GM19240 (cell line): ENCODE results near the gene H1-8.
"Not testable (repeated sequence)": the region's sequence is repeated elsewhere in the genome, so short reads cannot be mapped to it uniquely, and the experiment has no call there.

ENCODE experiments used
- DNase-seq: peaks from one replicate; pipeline ENCODE4 v3.0.0; 2011; ENCODE audit warnings: low spot score; ENCODE audit not compliant: insufficient read length

The H1-8 gene

DNA sequence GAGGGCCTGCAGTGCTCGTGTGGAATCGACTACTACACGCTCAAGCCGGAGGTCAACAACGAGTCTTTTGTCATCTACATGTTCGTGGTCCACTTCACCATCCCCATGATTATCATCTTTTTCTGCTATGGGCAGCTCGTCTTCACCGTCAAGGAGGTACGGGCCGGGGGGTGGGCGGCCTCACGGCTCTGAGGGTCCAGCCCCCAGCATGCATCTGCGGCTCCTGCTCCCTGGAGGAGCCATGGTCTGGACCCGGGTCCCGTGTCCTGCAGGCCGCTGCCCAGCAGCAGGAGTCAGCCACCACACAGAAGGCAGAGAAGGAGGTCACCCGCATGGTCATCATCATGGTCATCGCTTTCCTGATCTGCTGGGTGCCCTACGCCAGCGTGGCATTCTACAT lies 10.7 kb upstream of the H1-8 start:
- DNase-seq: no peak

DNA sequence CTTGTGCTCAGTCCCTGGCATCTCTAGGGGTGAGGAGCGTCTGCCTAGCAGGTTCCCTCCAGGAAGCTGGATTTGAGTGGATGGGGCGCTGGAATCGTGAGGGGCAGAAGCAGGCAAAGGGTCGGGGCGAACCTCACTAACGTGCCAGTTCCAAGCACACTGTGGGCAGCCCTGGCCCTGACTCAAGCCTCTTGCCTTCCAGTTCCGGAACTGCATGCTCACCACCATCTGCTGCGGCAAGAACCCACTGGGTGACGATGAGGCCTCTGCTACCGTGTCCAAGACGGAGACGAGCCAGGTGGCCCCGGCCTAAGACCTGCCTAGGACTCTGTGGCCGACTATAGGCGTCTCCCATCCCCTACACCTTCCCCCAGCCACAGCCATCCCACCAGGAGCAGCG lies 9.6 kb upstream of the H1-8 start:
- DNase-seq: no peak

DNA sequence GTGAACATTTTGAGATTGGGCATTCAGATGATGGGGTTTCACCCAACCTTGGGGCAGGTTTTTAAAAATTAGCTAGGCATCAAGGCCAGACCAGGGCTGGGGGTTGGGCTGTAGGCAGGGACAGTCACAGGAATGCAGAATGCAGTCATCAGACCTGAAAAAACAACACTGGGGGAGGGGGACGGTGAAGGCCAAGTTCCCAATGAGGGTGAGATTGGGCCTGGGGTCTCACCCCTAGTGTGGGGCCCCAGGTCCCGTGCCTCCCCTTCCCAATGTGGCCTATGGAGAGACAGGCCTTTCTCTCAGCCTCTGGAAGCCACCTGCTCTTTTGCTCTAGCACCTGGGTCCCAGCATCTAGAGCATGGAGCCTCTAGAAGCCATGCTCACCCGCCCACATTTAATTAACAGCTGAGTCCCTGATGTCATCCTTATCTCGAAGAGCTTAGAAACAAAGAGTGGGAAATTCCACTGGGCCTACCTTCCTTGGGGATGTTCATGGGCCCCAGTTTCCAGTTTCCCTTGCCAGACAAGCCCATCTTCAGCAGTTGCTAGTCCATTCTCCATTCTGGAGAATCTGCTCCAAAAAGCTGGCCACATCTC lies 8.4 kb upstream of the H1-8 start:
- no peak for DNase-seq

DNA sequence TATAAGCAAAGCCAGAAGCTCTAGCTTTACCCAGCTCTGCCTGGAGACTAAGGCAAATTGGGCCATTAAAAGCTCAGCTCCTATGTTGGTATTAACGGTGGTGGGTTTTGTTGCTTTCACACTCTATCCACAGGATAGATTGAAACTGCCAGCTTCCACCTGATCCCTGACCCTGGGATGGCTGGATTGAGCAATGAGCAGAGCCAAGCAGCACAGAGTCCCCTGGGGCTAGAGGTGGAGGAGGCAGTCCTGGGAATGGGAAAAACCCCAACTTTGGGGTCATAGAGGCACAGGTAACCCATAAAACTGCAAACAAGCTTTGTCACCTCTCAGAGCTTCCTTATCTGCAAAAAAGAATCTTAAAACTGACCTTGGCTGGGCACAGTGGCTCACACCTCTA lies 7.9 kb upstream of the H1-8 start:
- DNase-seq: no peak

DNA sequence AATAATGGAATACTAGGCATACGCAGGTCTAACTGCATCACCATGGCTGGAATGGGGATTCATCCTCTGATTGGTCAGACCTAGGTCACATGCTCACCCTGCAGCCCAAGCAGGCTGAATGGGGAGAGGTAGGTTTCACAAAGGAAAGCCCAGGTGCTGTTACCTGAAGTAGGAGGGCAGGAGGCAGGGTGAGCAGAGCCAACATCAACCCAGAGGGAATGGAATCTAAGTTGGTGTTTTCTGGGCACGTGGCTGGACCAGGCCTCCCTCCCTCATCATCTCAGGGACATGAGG lies 6.7 kb upstream of the H1-8 start:
- DNase-seq: no peak

DNA sequence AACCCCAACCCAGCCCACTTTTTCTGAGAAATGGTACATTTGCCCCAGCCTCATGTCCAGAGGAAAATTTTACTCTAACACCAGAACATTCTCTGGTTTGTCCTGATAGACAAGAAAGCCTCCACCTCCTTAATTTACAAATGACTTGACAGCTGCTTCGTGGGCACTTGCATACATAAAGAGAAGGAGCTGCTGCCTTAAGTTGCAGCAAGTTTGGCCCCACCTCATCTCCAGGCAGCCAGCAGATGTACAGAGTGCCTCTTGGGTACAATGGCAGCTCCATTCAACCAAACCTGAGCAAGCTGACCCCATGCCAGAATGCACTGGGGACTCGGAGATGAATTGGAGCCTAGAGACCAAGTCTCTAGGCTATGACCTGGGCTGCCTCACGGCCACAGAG lies 6.2 kb upstream of the H1-8 start:
- DNase-seq: no peak

DNA sequence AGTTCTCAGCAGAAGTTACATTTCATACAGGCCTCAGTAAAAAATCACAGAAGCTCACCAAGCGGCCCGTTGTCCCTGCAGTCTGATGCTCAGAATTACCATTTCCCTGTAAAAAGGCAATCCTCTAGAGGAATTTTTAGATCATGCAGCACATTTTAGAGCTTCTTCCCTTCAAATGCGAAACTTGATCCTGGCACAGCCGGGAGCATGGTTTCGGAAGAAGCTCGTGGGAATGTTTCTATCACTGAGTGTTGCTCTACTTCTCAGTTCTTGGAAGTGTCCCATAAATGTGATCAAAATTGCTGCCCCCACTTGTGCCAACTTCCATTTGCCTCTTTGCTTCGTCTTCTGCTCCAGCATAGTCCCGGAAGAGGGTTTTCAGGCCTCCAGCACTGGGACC lies 3.8 kb upstream of the H1-8 start:
- DNase-seq: no peak

DNA sequence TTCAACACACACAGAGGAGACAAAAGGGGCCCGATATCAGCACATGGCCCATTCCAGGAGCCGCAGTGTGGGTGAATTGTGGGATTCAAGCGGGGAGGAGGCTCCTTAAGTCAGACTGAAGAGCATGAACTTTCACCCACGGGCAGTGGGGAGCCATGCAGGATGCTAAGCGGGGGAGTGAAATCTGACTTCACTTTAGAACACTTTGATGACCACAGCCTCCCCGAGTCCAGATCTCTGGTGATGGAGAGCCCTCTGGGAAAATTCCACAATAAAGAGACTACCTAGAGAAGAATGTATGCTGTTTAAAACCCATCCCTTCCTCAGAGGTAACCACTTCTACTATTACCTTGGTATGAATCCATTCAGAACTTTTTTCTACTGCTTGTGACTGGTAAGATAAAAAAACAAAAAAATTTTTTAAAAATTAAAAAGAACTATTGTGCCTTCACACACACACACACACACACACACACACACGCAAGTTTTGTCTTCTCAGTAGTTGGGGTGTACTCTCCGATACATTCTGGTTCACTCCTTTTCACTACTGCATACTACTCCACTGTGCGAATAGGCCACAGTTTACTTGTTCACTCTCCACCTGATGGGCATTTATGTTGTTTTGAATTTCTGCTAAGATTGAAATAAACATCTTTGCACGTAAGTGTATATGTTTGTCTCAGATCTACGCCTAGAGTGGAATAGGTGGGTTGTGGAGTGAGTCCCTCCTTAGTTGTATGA lies 2.0 kb upstream of the H1-8 start:
- DNase-seq: no peak

DNA sequence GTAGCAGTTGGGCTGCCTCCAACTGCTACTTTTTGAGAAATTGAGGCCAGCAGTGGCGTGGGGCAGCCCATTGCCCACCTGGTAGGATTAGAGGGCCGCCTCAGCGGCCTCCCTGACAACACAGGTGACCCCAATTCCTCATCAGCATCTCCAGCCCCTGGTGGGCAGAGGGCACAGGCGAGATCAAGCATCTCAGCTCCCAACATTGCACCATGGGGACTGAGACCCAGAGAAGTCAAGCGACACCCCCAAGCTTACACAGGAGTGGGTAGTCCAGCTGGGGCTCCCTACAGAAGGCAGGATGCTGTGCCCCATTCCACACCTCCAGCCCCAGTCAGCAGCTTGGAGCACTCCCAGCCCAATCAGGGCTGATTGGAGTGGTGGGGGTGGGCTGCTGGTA lies 228 bp upstream of the H1-8 start:
- DNase-seq: no peak

DNA sequence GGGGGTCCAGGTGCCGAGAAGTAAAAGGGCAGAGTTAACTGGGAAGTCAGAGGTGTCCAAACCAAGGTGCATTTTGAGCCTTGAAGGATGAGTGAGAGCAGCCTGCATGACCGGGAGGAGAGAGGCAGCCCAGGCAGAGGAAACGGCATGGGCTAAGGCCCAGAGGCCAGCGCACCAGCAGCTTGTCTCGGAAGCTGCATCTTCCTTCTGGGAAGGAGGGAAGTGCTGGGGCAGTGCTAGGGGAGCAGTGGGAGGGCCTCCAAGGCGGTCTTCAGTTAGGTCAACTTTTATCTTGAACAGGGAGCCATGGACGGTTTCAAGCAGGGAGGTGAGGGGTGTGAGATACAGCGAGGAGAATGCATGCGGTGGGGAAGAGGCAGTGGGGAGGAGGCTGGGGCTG lies 1.0 kb downstream of the H1-8 start:
- no peak for DNase-seq

DNA sequence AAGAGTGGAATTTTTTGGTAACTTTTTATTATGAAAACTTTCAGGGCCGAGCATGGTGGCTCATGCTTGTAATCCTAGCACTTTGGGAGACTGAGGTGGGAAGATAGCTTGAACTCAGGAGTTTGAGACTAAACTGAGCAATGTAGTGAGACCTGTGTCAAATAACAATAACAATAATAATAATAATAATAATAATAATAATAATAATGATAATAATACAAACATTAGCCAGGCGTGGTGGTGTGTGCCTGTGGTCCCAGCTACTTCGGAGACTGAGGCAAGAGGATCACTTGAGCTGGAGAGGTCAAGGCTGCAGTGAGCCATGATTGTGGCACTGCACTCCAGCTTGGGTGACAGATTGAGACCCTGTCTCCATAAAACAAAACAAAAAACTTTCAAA lies 3.0 kb downstream of the H1-8 start:
- DNase-seq: not testable (repeated sequence)

DNA sequence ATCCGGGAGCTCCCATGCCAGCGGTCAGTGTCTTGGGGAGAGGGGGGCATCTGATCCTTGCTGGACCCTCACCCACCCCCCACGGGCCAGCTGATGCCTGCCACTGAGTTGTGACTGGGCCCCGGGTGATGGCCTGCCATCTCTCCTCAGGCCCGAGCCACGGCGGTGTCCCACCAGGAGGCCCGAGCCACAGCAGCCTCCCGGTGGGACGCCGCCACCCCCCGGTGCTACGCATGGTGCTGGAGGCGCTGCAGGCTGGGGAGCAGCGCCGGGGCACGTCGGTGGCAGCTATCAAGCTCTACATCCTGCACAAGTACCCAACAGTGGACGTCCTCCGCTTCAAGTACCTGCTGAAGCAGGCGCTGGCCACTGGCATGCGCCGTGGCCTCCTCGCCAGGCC lies 4.3 kb downstream of the H1-8 start:
- no peak for DNase-seq

DNA sequence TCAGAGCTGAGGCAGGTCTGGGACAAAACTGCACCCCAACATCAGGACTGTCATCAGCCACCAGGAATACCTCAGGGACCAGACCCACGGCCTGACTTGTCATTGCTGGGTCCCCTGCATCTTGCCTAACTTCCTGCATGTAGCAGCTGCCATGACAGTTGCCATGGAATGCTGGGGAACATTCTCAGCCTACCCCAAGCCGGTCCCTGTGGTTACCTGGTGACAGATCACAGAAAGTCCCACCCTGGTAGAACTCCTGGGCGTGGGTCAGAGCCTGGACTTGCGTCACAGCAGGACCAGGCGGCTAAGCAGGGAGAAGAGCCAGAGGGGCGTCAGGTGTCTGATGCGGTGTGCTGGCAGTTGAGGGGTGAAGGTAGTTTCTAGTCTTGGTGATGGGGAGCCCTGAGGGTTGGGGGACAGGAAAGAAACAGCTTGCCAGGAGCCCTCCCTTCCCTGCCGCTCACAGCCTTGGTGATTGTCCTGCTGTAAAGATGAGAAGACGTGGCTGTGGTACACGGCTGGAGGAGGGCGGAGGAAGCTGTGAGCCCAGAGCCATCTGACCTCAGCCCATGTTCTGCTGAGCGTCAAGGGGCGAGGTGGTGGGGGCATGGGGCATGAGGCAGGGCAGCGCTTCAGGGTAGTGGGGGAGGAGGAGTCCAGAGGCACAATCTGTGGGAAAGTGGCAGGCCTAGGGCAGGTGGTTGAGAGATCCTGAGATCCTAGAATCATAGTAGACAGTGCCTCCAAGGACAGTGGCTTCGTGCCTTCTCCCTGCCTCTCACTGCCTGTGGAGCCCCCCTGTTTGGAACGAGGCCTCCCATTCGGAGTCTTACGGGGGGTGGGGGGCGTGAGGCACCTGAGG lies 5.4 kb downstream of the H1-8 start:
- no peak for DNase-seq

DNA sequence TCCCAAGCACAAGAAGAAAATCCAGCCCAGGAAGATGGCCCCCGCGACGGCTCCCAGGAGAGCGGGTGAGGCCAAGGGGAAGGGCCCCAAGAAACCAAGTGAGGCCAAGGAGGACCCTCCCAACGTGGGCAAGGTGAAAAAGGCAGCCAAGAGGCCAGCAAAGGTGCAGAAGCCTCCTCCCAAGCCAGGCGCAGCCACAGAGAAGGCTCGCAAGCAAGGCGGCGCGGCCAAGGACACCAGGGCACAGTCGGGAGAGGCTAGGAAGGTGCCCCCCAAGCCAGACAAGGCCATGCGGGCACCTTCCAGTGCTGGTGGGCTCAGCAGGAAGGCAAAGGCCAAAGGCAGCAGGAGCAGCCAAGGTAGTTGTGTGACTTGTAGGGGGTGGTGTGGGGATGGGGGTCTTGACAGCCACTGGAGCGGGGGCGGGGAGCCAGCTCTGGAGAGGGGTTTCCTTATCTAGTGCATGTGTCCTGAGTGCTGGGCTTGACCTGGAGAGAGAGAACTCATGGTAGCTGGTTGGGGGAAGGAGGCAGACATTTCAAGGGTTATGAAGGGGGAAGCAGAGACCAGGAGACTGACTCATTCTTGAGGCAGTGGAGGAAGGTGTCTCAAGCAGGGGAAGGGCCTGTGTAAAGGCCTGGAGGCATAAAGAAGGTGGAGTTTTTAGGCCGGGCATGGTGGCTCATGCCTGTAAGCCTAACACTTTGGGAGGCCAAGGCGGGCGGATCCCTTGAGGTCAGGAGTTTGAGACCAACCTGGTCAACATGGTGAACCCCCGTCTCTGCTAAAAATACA lies 6.2 kb downstream of the H1-8 start:
- no peak for DNase-seq

DNA sequence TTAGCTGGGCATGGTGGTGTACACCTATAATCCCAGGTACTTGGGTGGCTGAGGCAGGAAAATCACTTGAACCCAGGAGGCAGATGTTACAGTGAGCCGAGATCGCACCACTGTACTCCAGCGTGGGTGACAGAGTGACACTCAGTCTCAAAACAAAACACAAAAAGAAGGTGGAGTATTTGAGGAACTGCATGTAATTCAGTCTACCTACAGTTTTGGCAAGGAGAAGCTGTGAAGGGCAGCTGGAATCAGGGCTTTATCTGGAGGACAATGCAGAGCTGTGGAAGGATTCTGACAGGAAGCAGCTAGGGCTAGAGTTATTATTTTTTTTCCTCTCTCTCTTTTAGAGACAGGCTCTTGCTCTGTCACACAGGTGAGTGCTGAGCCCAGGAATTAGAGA lies 6.8 kb downstream of the H1-8 start:
- DNase-seq: no peak

DNA sequence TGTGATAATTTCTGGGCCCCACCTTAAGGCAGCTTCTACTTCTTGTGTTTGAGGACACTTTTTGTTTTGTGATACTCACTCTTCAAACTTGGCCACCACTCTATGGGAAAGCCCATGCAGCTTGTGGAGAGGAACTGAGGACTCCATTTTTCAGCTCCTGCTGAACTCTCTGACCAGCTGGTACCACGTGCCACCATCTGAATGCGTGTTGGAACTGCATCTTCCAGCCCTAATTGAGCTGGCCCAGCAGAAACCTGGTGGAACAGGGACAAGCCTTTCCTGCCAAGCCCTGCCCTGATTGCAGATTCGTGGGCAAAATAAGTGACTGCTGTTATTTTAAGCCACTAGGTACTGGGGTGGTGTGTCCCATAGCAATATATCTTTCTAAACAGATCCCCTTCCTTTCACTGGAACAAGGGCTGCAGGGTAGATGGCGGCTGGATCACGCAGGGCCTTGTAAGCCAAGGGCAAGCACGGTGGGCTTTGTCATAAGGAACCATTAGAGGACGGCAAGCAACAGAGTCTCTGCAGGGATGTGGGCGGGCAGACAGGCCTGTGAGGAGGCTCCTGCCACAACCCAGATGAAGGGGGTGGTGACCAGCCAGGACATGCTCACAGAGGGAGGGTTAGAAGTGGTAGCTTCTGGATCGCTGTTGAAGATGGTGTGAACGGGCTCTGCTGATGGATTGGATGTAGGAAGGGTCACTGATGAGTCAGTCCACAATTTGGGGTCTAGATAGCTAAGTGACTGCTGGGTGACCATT lies 9.5 kb downstream of the H1-8 start:
- no peak for DNase-seq

DNA sequence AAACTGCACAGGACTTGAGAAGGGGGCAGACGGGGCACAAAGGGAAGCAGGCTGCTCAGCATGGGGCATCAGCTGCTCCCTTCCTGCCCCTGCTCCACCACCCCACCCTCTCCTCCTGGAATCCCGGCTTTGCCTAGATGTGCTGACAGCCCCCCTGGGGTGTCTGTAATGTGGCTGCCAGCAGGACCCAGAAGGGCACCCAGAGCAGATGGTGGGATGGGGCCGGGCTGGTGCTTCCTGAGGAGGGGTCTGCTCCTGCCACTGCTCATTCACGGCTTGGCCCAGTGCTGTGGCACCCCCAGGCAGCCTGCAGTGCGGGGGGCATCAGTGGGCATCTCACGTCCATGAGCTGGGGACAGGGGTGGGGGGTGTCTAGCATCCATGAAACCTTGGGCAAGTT lies 10.2 kb downstream of the H1-8 start:
- no peak for DNase-seq

DNA sequence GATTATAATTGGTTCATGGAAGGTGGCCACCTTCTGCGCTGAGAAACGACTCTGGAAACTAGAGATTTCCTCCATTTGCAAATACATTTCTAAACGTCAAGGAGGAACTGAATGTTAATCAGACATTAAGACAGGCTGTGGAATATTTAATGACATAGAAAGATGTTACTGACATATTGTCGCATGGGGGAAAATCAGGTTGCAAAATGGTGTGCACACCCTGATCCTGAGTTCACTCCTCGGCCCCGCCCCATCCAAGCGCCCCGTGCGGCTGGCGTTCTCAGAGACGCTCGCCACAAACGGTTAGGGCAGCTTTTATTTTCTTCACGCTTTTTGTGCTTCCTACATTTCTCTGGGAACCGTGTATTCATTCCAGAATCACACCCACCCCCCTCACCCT lies 10.7 kb downstream of the H1-8 start:
- no peak for DNase-seq

DNA sequence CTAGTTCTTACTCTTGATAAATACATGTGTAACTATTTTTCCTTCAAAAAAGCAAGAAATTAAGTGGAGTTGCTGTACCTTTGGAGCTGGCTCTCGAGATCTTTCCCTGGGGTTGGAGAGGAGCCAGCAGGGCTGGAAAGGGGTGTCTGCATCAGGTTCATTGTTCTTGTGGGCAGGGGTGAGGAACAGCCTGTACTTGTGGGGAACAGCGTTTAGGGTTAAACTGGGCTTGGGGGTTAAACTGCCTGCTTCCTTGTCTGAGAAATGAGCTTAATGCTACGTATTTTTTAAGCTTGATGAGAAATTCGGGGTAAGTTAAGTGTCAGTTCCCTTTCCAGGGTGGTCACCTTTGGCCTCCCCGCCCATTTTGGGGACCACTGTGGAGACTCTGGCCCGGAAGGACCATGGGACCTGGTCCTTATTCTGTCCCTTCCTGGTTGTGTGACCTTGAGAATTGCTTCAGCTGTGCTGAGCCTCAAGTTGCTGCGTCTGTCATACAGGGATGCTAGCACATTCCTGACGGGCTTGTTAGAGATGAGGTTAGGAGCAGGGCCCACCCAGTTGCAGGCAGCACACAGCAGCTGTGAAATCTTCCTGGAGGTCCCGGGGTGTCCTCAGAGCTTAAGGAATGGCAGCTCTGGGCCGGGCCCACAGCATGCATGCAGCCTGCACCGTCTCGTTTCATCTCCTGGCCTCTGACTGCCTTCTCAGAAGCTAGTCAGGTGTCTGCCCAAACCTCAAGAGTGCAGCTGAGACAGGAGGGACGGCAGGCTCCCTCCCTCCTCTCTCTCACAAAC lies 11.6 kb downstream of the H1-8 start:
- DNase-seq: no peak

DNA sequence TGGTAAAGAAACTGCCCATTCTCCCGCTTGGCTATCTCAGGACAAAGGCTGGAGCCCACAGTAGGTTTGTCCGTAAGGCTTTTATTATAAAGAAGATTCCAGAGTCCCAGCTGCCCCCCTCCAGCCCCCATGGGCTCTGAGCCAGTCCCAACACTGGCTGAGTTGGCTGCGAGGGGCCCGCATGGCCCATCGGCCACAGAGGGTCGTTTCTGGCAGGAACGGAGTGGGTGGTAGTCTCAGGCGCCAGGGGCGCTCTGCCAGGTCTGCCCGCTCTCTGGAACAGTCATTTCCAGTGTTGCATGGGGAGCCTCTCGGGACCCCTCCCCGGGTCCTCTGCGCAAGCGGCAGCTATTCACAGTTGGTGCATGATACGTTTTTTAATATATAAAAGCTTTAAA lies 12.2 kb downstream of the H1-8 start:
- DNase-seq: no peak
